ENCODE data around the gene SKAP1.

DNA sequence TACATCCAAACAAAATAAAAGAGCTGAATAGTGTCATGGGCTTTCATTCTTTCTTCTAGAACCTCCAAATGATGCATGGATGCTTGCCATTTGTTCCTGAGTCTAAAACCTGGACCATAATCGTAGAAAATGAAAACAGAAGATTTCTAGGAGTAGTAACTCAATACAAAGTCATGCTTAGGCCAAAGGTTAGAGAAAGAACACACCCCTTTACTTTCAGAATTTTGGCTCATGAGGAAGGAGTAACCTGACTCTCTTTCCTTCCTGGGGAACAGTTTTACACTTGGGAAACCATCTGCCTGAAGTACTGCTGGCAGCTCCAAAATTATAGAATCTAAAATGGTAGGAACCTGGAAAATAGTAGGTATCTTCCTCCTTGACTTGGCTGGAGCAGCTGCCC, 185.2 kb downstream of the SKAP1 start:
- TF ChIP-seq, protein P1, sequence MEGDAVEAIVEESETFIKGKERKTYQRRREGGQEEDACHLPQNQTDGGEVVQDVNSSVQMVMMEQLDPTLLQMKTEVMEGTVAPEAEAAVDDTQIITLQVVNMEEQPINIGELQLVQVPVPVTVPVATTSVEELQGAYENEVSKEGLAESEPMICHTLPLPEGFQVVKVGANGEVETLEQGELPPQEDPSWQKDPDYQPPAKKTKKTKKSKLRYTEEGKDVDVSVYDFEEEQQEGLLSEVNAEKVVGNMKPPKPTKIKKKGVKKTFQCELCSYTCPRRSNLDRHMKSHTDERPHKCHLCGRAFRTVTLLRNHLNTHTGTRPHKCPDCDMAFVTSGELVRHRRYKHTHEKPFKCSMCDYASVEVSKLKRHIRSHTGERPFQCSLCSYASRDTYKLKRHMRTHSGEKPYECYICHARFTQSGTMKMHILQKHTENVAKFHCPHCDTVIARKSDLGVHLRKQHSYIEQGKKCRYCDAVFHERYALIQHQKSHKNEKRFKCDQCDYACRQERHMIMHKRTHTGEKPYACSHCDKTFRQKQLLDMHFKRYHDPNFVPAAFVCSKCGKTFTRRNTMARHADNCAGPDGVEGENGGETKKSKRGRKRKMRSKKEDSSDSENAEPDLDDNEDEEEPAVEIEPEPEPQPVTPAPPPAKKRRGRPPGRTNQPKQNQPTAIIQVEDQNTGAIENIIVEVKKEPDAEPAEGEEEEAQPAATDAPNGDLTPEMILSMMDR (IDR thresholded peaks at IDR 0.05) = no peak
- TF ChIP-seq POLR2A (IDR thresholded peaks at IDR 0.05) = no peak
